GM18520 (cell line): ENCODE data around the gene ACTL8.

Experiments
- ATAC-seq: cut with Tn5 transposase; IDR thresholded peaks from one replicate; pipeline ENCODE4 v1.9.1; 2021; ENCODE audit not compliant: unreplicated experiment

ACTL8 gene

GRCh38 chr1:17799642-17800041, 44.5 kb downstream of the ACTL8 start:
- ATAC-seq: no peak

- ATAC-seq: no peak
Observed at GRCh38 chr1:17802164-17802563, 47.0 kb downstream of the ACTL8 start.

DNA sequence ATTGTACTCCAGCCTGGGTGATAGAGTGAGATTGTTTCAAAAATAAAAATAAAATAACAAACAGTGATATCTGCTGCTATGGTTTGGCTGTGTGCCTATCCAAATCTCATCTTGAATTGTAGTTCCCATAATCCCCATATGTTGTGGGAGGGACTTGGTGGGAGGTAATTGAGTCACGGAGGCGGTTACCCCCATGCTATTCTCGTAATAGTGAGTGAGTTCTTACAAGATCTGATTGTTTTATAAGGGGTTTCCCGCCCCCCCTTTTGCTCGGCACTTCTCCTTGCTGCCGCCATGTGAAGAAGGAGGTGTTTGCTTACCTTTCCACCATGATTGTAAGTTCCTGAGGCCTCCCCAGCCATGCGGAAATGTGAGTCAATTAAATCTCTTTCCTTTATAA, 47.8 kb downstream of the ACTL8 start:
- no peak for ATAC-seq

GRCh38 chr1:17805869-17806684, 50.9 kb downstream of the ACTL8 start:
- ATAC-seq: no peak

- no peak for ATAC-seq
Observed at GRCh38 chr1:17808816-17809215, 53.7 kb downstream of the ACTL8 start.

DNA sequence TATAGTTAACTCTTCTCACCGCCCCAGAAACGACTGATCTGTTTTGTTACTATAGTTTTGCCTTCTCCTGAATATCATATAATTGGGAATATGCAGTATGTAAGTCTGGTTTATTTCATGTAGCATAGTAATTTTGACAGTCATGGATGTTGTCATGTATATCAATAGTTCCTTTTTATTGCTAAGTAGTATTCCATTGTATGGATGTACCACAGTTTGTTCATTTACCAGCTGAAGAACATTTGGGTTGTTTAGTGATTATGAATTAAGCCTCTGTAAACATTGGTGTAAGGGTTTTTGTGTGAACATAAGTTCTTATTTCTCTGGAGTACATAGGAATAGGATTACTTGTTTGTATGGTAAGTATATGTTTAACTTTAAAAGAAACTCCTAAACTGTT, 55.5 kb downstream of the ACTL8 start:
- no peak for ATAC-seq

- no peak for ATAC-seq
Observed at GRCh38 chr1:17816511-17816910, 61.4 kb downstream of the ACTL8 start.

GRCh38 chr1:17819129-17819802, 64.1 kb downstream of the ACTL8 start:
- ATAC-seq: no peak

DNA sequence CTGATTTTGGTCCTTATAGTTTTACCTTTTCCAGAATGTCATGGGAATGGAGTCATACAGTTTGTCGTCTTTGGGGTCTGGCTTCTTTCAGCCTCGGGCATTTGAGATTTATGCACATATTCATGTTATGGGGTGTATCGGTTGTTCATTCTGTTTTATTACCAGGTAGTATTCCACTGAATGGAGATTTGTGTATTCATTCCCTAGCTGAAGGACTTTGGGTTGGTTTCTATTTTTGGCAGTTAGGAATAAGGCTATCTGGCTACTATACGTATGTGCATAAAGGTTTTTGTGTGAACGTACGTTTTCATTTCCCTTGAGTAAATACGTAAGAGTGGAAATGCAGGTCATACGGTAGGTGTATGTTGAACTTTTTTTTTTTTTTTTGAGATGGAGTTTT, 65.1 kb downstream of the ACTL8 start:
- ATAC-seq: no peak

DNA sequence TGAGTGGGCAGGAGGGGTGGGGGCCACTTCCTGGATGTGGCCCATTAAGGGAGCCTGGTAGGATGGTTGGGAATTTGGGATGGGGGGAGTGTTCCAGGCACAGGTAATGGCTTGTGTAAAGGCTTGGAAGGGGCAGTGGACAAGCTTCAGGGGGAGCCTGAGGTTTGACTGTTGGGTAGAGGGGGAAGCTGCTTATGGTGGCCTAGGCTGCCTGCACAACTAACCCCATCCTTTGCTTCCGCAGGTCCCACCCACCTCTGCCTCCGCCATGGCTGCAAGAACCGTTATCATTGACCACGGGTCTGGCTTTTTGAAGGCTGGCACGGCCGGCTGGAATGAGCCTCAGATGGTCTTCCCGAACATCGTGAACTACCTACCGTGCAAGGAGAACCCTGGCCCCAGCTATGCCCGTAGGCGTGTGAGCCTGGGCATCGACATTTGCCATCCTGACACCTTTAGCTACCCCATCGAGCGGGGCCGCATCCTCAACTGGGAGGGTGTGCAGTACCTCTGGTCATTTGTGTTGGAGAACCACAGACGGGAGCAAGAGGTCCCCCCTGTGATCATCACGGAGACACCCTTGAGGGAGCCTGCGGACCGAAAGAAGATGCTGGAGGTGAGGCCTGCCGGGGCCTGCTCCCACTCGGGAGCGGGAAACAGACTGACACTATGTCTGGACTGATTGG, 67.8 kb downstream of the ACTL8 start:
- ATAC-seq: no peak

DNA sequence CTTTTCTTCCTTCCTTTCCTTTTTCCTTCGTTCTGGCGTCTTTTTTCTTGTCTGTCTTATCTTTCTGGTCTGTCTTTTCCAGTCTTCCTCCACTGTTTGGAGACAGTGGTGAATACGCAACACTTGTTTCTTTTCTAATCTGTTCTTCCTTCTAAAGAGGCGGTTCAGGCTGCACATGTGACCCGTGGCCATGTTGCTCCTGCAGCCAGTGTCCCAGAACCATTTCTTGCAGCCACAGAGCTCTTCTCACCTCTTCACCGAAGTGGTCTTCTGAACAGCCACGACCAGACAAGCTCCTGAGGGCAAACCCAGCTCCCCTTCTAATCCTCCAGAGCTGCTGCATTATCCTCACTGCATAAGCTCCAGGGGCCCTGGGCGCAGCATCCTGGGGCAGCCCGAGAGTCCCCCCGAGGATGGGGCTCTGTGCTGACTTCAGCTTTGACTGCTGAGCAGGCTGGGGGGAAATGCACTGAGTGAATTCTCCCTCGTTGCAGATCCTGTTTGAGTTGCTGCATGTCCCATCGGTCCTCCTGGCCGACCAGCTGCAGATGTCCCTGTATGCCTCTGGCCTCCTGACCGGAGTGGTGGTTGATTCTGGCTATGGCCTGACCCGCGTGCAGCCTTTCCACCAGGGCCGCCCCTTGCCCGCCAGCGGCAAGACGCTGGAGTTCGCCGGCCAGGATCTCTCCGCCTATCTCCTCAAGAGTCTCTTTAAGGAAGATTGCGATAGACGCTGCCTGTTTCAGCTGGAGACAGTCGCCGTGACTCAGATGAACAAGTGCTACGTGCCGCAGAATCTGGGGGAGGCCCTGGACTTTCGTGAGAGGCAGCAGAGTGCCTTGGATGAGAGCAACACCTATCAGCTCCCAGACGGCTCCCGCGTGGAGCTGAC, 70.4 kb downstream of the ACTL8 start:
- ATAC-seq: no peak

- no peak for ATAC-seq
Observed at GRCh38 chr1:17826165-17826488, 71.0 kb downstream of the ACTL8 start.

DNA sequence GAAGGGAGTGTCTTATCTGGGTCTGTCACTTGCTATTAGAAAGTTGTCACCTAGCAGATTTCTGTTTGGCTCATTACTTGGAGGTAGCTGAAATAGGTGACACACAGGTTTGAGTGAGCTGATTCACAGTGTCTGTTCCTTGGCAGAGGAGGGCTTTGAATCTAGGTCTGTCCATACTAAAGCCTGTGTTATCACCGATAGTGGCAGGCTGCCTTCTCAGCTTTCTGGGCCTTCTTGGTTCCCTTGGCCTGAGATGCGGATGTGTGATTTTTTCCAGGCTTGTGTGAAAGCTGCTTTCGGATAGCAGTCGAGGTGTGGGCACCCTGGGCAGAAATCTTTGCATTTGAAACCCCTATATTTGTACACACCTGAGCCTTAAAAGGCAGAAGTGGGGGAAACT, 73.9 kb downstream of the ACTL8 start:
- no peak for ATAC-seq

- no peak for ATAC-seq
Observed at GRCh38 chr1:17829579-17829978, 74.4 kb downstream of the ACTL8 start.

DNA sequence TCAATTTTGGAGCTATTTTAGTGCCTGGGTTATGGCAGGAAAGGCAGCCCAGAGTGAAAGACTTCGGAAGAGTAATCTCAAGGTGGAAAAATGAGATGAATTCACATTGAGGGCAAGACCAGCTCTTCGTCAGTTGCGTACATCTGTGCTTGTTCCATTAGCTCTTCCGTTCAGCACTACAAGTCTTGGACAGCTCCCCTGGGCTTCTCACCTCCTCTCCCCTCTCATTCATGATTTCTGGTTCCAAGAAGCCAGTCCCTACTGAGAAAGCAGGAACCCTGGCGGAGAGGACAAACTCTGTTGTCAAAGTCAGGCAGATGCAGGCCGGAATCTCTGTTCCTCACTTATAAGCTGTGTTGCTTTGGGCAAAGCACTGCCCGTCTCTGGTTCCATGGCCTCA, 76.5 kb downstream of the ACTL8 start:
- ATAC-seq: no peak

GRCh38 chr1:17833661-17834501, 78.7 kb downstream of the ACTL8 start:
- ATAC-seq: no peak

DNA sequence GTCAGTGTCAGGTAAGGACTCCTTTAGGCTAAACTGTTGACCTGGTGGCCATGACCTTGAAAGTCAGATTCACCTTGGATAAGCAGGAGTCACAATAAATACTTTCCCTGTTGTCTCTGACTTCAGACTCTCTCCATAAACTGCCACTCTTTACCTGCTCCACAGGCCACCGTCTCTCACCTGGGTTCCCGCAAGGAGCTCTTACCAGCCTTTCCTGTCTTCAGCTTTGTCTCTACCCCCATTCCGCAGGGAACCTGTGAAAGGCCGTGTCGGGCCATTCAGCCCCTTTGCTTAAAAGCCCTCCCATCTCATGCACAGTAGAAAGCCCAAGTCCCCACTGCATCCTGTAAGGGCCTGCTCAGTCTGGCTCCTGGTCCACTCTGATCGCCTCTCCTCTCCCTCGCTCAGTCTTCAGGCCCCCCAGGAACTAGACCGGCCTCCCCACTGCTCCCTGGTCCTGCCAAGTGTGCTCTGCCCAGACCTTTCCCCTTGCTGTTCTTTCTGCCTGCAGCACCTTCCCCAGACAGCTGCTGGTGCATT, 79.5 kb downstream of the ACTL8 start:
- no peak for ATAC-seq

- no peak for ATAC-seq
Observed at GRCh38 chr1:17837233-17838030, 82.3 kb downstream of the ACTL8 start.

DNA sequence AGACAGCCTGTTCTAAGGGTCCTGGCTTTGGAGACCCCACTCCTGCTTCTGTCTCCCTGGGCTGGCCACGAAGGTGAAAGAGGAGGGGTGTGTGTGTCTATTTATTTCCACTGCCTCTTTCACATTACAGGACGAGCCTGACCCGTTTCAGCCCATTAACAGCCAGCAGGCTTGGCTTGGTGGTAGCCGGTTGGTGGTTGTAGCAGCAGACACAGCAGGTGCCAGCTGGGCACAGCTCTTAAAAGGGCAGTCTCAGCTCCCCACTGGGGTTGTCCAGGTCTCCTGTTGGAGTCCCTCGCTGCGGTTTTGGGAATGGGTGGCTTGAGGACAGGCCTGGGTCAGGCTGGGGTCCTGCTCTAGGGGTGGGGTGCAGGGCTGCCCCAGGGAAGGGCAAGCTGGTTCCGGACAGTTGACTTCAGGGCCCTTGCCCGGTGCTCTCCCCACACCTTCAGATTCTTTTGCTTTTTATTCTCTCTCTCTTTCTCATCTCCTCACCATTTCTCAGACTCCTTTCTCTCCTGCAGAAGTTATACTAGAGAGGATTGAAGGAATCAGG, 84.6 kb downstream of the ACTL8 start:
- ATAC-seq: no peak
